HEK293T (cell line): ENCODE measurements around the gene RIPK3.

ENCODE experiments used
- ARNT ChIP-seq: fragments of 450-650 bp; IDR thresholded peaks from 2 replicates; pipeline ENCODE4 v1.6.1; 2017; ENCODE audit warnings: mild to moderate bottlenecking
- BHLHE40 ChIP-seq: fragments of 450-650 bp; IDR thresholded peaks from 2 replicates; pipeline ENCODE4 v1.6.1; 2016; ENCODE audit warnings: mild to moderate bottlenecking, moderate library complexity, borderline replicate concordance
- CTBP1 ChIP-seq: fragments of 450-650 bp; IDR thresholded peaks from 2 replicates; pipeline ENCODE4 v1.6.1; 2016; ENCODE audit warnings: borderline replicate concordance
- FOXA1 ChIP-seq: fragments of 450-650 bp; IDR thresholded peaks from 2 replicates; pipeline ENCODE4 v1.6.1; 2016; ENCODE audit warnings: mild to moderate bottlenecking
- FOXK2 ChIP-seq: fragments of 450-650 bp; IDR thresholded peaks from 2 replicates; pipeline ENCODE4 v1.6.1; 2016; ENCODE audit warnings: mild to moderate bottlenecking
- FOXM1 ChIP-seq: fragments of 450-650 bp; IDR thresholded peaks from 2 replicates; pipeline ENCODE4 v1.6.1; 2017; ENCODE audit warnings: mild to moderate bottlenecking, borderline replicate concordance
- HDGF ChIP-seq: fragments of 450-650 bp; IDR thresholded peaks from 2 replicates; pipeline ENCODE4 v1.6.1; 2017; ENCODE audit warnings: antibody characterized with exemption, borderline replicate concordance
- NFRKB ChIP-seq: fragments of 450-650 bp; IDR thresholded peaks from 2 replicates; pipeline ENCODE4 v1.6.1; 2016; ENCODE audit warnings: mild to moderate bottlenecking, moderate library complexity
- SP1 ChIP-seq: fragments of 450-650 bp; IDR thresholded peaks from 2 replicates; pipeline ENCODE4 v1.6.1; 2017
- SUZ12 ChIP-seq: fragments of 450-650 bp; IDR thresholded peaks from 2 replicates; pipeline ENCODE4 v1.6.1; 2016; ENCODE audit warnings: mild to moderate bottlenecking
- TARDBP ChIP-seq: fragments of 450-650 bp; IDR thresholded peaks from 2 replicates; pipeline ENCODE4 v1.6.1; 2016
- ZNF384 ChIP-seq: fragments of 450-650 bp; IDR thresholded peaks from 2 replicates; pipeline ENCODE4 v1.6.1; 2016
- TF ChIP-seq, protein P1 (sequence below): fragments of 450-650 bp; IDR thresholded peaks from 2 replicates; pipeline ENCODE4 v1.6.1; 2016

DNA sequence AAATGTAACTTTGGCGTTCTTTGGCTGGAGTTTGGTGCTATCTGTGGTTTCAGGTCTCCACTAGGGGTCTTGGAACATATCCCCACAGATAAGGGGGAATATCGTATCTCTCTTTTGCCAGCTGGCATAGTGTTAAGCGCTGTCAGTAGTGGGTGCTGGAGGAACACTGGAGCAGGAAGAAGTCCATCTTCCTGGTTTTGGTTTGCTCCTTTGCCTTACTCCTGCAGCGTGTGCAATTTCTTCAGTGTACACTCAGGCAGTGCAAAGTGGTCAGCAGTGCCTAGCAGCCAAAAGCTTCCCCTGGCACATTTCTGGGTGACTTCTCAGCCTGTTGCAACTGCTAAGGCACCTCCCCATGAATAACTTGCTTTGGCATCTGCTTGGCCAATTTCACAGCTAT is 11.7 kb upstream of the RIPK3 start:
- no peak for TF ChIP-seq SUZ12
- no peak for TF ChIP-seq ARNT
- no peak for TF ChIP-seq TARDBP
- no peak for TF ChIP-seq BHLHE40
- no peak for TF ChIP-seq SP1
- TF ChIP-seq, protein P1, sequence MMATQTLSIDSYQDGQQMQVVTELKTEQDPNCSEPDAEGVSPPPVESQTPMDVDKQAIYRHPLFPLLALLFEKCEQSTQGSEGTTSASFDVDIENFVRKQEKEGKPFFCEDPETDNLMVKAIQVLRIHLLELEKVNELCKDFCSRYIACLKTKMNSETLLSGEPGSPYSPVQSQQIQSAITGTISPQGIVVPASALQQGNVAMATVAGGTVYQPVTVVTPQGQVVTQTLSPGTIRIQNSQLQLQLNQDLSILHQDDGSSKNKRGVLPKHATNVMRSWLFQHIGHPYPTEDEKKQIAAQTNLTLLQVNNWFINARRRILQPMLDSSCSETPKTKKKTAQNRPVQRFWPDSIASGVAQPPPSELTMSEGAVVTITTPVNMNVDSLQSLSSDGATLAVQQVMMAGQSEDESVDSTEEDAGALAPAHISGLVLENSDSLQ, result no peak
- no peak for TF ChIP-seq CTBP1
- no peak for TF ChIP-seq FOXM1
- TF ChIP-seq ZNF384, result no peak
- TF ChIP-seq HDGF, result no peak
- TF ChIP-seq FOXK2, result no peak
- no peak for TF ChIP-seq FOXA1
- TF ChIP-seq NFRKB, result no peak
